ENCODE results near the gene CCSER2.

GRCh38 chr10:84447701-84448400, 119.5 kb downstream of the CCSER2 start:
- TF ChIP-seq CTCF (IDR thresholded peaks at IDR 0.05) = no peak
- peak in 1 of 2 donors; percentile 8 for TF ChIP-seq POLR2A (IDR thresholded peaks at IDR 0.05)

Measured in thyroid gland (tissue), 4 donors.